Osteocyte (in vitro differentiated cells): ENCODE results near the gene EXOC4. TPM values are rescaled to one million over a fixed set of nuclear protein-coding genes. Genes with fewer than 3 reads are reported as not detected.

ENCODE experiments used
- DNase-seq: peaks from one replicate; pipeline ENCODE4 v3.0.0; 2021; ENCODE audit warnings: mixed read lengths; ENCODE audit not compliant: unreplicated experiment; ENCODE audit errors: extremely low spot score
- H3K27ac Mint-ChIP-seq: one replicate; pipeline ENCODE4 v1.8.0; 2021; ENCODE audit warnings: mild to moderate bottlenecking, mixed read lengths; ENCODE audit not compliant: unreplicated experiment
- H3K27me3 Mint-ChIP-seq: one replicate; pipeline ENCODE4 v1.8.0; 2021; ENCODE audit warnings: mixed read lengths; ENCODE audit not compliant: unreplicated experiment
- H3K36me3 Mint-ChIP-seq: one replicate; pipeline ENCODE4 v1.8.0; 2021; ENCODE audit warnings: mixed read lengths; ENCODE audit not compliant: unreplicated experiment
- H3K4me1 Mint-ChIP-seq: one replicate; pipeline ENCODE4 v1.8.0; 2021; ENCODE audit warnings: mixed read lengths; ENCODE audit not compliant: unreplicated experiment
- H3K4me3 Mint-ChIP-seq: one replicate; pipeline ENCODE4 v1.8.0; 2021; ENCODE audit warnings: mild to moderate bottlenecking, moderate library complexity, mixed read lengths; ENCODE audit not compliant: unreplicated experiment
- H3K9me3 Mint-ChIP-seq: one replicate; pipeline ENCODE4 v1.8.0; 2021; ENCODE audit warnings: mixed read lengths; ENCODE audit not compliant: unreplicated experiment
- total RNA-seq: library from RNA; stranded (reverse); gene quantifications from 2 replicates; pipeline ENCODE4 v1.2.1, GENCODE V29; 2021
- TF ChIP-seq, protein P1 (sequence below): fragments of 200-600 bp; sonication (generic); IDR thresholded peaks from 2 replicates; pipeline ENCODE4 v1.5.0; 2021; ENCODE audit warnings: antibody characterized with exemption, mild to moderate bottlenecking, moderate library complexity

Gene EXOC4
- total RNA-seq, 1 donor from 2014 or later, result 99.9 TPM

DNA sequence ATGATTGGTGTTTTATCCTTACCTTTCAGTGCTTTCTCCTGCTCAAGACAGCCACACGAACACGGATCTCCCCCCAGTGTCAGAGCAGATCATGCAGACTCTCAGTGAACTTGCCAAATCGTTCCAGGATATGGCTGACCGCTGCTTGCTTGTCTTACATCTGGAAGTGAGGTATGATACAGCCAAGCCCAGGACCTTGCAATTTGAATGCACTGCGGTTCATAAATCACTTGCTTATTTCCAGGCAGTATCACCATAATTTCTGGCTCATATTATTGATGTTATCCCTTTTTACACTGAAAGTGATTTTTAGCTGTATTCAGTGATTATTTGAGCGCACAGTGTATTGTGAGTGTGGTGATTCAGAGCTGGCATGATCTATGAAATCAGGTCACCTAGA, 744.6 kb downstream of the EXOC4 start:
- Mint-ChIP-seq H3K27me3 (no peaks in the 10 kb centered on the region), H3K27ac (no peak overlapping the region), H3K36me3 (peaks cover 8% of the 10 kb centered on the region), H3K9me3 (no peaks in the 10 kb centered on the region), H3K4me1 (no peaks in the 10 kb centered on the region), H3K4me3 (no peak overlapping the region)
- TF ChIP-seq, protein P1, sequence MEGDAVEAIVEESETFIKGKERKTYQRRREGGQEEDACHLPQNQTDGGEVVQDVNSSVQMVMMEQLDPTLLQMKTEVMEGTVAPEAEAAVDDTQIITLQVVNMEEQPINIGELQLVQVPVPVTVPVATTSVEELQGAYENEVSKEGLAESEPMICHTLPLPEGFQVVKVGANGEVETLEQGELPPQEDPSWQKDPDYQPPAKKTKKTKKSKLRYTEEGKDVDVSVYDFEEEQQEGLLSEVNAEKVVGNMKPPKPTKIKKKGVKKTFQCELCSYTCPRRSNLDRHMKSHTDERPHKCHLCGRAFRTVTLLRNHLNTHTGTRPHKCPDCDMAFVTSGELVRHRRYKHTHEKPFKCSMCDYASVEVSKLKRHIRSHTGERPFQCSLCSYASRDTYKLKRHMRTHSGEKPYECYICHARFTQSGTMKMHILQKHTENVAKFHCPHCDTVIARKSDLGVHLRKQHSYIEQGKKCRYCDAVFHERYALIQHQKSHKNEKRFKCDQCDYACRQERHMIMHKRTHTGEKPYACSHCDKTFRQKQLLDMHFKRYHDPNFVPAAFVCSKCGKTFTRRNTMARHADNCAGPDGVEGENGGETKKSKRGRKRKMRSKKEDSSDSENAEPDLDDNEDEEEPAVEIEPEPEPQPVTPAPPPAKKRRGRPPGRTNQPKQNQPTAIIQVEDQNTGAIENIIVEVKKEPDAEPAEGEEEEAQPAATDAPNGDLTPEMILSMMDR, result no peak
- no peak for DNase-seq

DNA sequence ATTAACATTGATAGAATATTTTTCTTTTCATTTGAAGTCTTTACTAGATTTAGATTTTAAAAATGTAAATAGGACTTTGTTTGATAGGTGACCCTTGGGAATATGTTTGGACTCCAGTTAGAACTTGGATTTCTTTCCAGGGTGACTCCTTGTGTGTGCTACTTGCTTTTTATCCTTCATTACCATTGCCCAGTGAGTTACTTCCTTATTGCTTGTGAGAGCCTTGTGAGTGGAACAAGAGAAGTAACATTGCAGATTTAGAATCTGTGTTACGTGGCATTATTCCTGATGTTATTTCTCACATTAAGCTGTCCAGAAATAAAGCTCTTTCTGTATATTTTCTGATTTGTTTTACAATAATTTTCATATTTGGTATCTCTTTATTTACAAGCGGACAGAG, 746.3 kb downstream of the EXOC4 start:
- H3K27ac Mint-ChIP-seq, result no peak overlapping the region
- H3K36me3 Mint-ChIP-seq, result peaks cover 8% of the 10 kb centered on the region
- no peaks in the 10 kb centered on the region for H3K27me3 Mint-ChIP-seq
- no peaks in the 10 kb centered on the region for H3K4me1 Mint-ChIP-seq
- no peak overlapping the region for H3K4me3 Mint-ChIP-seq
- DNase-seq, result no peak
- TF ChIP-seq, protein P1, result no peak
- no peaks in the 10 kb centered on the region for H3K9me3 Mint-ChIP-seq

DNA sequence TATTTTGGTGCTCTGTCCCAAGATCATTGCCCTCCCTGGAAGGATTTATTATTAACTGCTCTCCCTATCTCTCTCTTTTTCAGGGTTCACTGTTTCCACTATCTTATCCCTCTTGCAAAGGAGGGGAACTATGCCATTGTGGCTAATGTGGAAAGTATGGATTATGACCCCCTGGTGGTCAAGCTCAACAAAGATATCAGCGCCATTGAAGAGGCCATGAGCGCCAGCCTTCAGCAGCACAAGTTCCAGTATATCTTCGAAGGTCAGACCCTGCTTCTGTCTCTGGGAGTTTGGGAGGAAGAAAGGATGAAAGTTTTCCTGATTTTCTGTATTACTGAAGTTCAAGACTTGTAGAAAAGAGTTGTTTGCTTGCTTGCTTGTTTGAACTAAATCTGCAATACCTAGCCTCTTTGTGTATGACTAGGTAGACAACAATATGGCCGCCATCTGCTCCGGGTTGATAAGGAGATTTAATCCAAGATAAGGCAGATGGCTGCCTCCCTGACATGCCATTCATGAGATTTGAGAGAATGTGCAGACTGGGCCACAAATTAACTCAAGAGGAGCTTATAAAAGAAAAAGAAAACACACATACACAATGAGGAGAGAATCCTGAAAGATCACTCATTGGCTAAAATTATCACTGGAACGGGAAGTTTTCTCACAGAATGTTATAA, 752.1 kb downstream of the EXOC4 start:
- H3K36me3 Mint-ChIP-seq, result peaks cover 10% of the 10 kb centered on the region
- TF ChIP-seq, protein P1, result no peak
- no peaks in the 10 kb centered on the region for H3K9me3 Mint-ChIP-seq
- H3K27me3 Mint-ChIP-seq, result no peaks in the 10 kb centered on the region
- H3K4me1 Mint-ChIP-seq, result no peaks in the 10 kb centered on the region
- no peak for DNase-seq
- no peak overlapping the region for H3K27ac Mint-ChIP-seq
- H3K4me3 Mint-ChIP-seq, result no peak overlapping the region

DNA sequence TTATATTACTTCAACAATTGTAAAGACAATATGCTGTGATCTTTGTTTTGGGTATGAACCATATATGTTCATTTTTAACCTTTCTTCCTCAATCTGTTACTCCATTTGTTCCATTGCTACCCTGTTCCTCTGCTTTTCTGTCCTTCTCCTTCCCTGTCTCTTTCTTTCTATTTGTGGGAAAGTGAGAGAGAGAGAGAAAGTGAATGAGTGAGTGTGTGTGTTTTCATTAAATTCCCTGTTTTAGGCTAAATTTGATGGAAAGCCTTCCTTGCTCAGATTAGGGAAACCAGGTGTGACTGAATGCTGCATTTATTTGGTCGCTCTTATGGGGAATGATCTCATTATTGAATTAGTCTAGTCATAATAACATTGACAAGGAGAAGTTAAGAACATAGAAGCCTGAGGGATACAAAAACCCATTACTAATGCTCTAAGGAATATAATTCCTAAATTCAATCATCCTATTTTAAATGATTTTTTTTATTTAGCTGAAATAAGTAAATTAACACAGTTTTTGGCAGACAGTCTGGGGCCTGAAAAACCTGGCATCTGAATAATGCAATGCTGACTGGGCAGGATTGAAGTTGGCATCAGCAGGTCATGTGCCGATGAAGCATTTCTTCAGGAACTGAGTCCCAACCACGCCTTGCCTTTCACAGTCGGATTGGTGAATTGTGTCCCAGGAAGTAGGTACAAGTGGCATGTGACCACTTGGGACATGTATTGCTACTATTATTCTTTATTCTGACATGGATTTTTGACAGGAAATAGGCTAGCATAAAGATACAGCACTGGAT, 756.6 kb downstream of the EXOC4 start:
- Mint-ChIP-seq H3K36me3 (peaks cover 10% of the 10 kb centered on the region), H3K4me3 (no peak overlapping the region), H3K4me1 (no peaks in the 10 kb centered on the region), H3K9me3 (no peaks in the 10 kb centered on the region), H3K27ac (no peak overlapping the region), H3K27me3 (no peaks in the 10 kb centered on the region)
- TF ChIP-seq, protein P1, result no peak
- no peak for DNase-seq

DNA sequence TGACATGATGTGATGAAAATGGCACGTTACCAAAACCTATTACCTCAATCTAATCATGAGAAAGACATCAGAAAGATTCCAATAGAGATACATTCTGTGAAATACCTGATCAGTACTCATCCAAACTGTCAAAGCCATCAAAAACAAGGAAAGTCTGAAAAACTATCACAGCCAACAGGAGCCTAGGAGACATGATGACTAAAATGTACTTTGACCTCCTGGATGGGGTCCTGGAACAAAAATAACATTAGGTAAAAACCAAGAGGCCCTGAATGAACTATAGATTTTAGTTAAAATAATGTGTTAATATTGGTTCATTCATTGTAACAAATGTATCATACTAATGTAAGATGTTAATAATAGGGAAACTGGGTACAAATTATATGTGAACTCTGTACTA, 760.4 kb downstream of the EXOC4 start:
- Mint-ChIP-seq H3K36me3 (no peaks in the 10 kb centered on the region), H3K4me1 (no peaks in the 10 kb centered on the region), H3K27me3 (no peaks in the 10 kb centered on the region), H3K9me3 (no peaks in the 10 kb centered on the region), H3K27ac (no peak overlapping the region), H3K4me3 (no peak overlapping the region)
- DNase-seq, result no peak
- TF ChIP-seq, protein P1, result no peak
